Endothelial cell of umbilical vein (primary cell): ENCODE data around the gene CUL2. TPM values are rescaled to one million over a fixed set of nuclear protein-coding genes. Genes with fewer than 3 reads are reported as not detected.

Experiments used
- BruUV-seq: library from RNA; stranded (reverse); fragments of 400-500 nt; replicated peaks from 2 replicates; lab custom pipeline; 2021; lab: Mats Ljungman, UMichigan
- CTCF ChIA-PET: fragments of 300-600, 350-600 bp; sonication (Branson Sonifier 250); formaldehyde crosslinking; loops from one replicate; lab custom pipeline; 2021; ENCODE audit warnings: antibody characterized with exemption, inconsistent platforms; lab: Charles Lee
- POLR2A ChIA-PET: fragments of 300-600, 350-600 bp; sonication (Branson Sonifier 250); formaldehyde crosslinking; loops from one replicate; lab custom pipeline; 2021; ENCODE audit warnings: antibody characterized with exemption, inconsistent platforms; lab: Charles Lee
- DNase-seq: peaks from one replicate; pipeline ENCODE4 v3.0.0-alpha.2; 2011; ENCODE audit warnings: low read depth, low spot score
- FAIRE-seq: peaks from 2 replicates; lab custom pipeline; 2011; peaks lifted over from hg19 to GRCh38; lab: Jason Lieb, UNC
- H2AFZ ChIP-seq: 2 replicates; pipeline ENCODE4 v1.6.0; 2012; ENCODE audit warnings: low read depth, low read length, control low read depth, inconsistent platforms
- H3K27ac ChIP-seq: 2 replicates; pipeline ENCODE4 v1.5.1; 2011; ENCODE audit warnings: low read depth, mild to moderate bottlenecking, control low read depth, low read length, moderate library complexity; ENCODE audit not compliant: insufficient read depth
- H3K27me3 ChIP-seq, 2 experiments: 2 replicates each; pipeline versions ENCODE4 v1.6.0 to v1.6.1; 2011; ENCODE audit warnings: low read length in 2 of 2, mixed read lengths in 1 of 2; ENCODE audit not compliant: control insufficient read depth in 2 of 2, insufficient read depth in 2 of 2
- H3K36me3 ChIP-seq, 2 experiments: 2 replicates in 1 of 2; 3 replicates in 1 of 2; pipeline ENCODE4 v1.5.1; 2011; ENCODE audit warnings: low read length in 2 of 2, mild to moderate bottlenecking in 1 of 2, moderate library complexity in 1 of 2; ENCODE audit not compliant: control insufficient read depth in 2 of 2, insufficient read depth in 2 of 2; ENCODE audit errors: extremely low read depth in 1 of 2
- H3K4me1 ChIP-seq: 3 replicates; pipeline ENCODE4 v1.5.1; 2011; ENCODE audit warnings: mild to moderate bottlenecking, low read length; ENCODE audit not compliant: control insufficient read depth, insufficient read depth; ENCODE audit errors: extremely low read depth
- H3K4me2 ChIP-seq: 2 replicates; pipeline ENCODE4 v1.6.1; 2011; ENCODE audit warnings: low read length, control low read depth, mixed read lengths; ENCODE audit not compliant: insufficient read depth
- H3K4me3 ChIP-seq, 3 experiments: fragments of 200-600 bp in 1 of 3; sonication (generic), shearing (Covaris generic) in 1 of 3; replicated peaks in 1 of 3; 2 replicates each; pipeline ENCODE4 v1.5.1; 2011 to 2016; ENCODE audit warnings: control low read depth in 3 of 3, low read length in 3 of 3, mild to moderate bottlenecking in 2 of 3, inconsistent platforms in 1 of 3, low read depth in 1 of 3, moderate library complexity in 1 of 3; ENCODE audit not compliant: insufficient read depth in 1 of 3
- H3K79me2 ChIP-seq: 2 replicates; pipeline ENCODE4 v1.6.0; 2012; ENCODE audit warnings: low read length, inconsistent platforms; ENCODE audit not compliant: control insufficient read depth, insufficient read depth
- H3K9ac ChIP-seq: replicated peaks from 2 replicates; pipeline ENCODE3; 2011; ENCODE audit warnings: low read length, control low read depth; ENCODE audit not compliant: insufficient read depth; ENCODE audit errors: extremely low read depth
- H3K9me1 ChIP-seq: replicated peaks from 3 replicates; pipeline ENCODE4 v1.6.0; 2011; ENCODE audit warnings: mild to moderate bottlenecking, low read length; ENCODE audit not compliant: control insufficient read depth, insufficient read depth; ENCODE audit errors: extremely low read depth
- H3K9me3 ChIP-seq: replicated peaks from 2 replicates; pipeline ENCODE4 v1.5.1; 2012; ENCODE audit warnings: low read length, inconsistent platforms; ENCODE audit not compliant: control insufficient read depth, insufficient read depth
- H4K20me1 ChIP-seq: replicated peaks from 2 replicates; pipeline ENCODE3; 2011; ENCODE audit warnings: mild to moderate bottlenecking, low read length; ENCODE audit not compliant: control insufficient read depth, insufficient read depth; ENCODE audit errors: extremely low read depth
- EZH2 ChIP-seq: IDR thresholded peaks from 2 replicates; pipeline ENCODE4 v1.6.1; 2012; ENCODE audit warnings: borderline replicate concordance, low read depth, mild to moderate bottlenecking, moderate library complexity, low read length, inconsistent platforms; ENCODE audit not compliant: severe bottlenecking
- FOS ChIP-seq: IDR thresholded peaks from 2 replicates; pipeline ENCODE4 v1.6.1; 2011; ENCODE audit warnings: mild to moderate bottlenecking, low read length, moderate library complexity, borderline replicate concordance; ENCODE audit not compliant: insufficient read depth
- GATA2 ChIP-seq: IDR thresholded peaks from 2 replicates; pipeline ENCODE4 v1.7.0; 2011; ENCODE audit warnings: low read depth, mild to moderate bottlenecking, moderate library complexity, mixed read lengths, low read length; ENCODE audit not compliant: insufficient read length, insufficient read depth
- POLR2AphosphoS5 ChIP-seq: IDR thresholded peaks from 2 replicates; pipeline ENCODE4 v1.6.1; 2012; ENCODE audit warnings: low read depth, mild to moderate bottlenecking, control low read depth, low read length, moderate library complexity; ENCODE audit not compliant: insufficient read depth
- dilution Hi-C: fragments of 300-500 bp; cut with MboI; formaldehyde crosslinking; loops from one replicate; pipeline ENCODE4 v1.15.0; 2019; ENCODE audit warnings: low sequenced_read_pairs; ENCODE audit not compliant: extremely low pct_ligation_motif_present
- intact Hi-C: fragments of 100-400 bp; cut with micrococcal nuclease; formaldehyde crosslinking; loops from one replicate; pipeline ENCODE4 v1.10.0; 2022
- polyA plus RNA-seq, 4 experiments: library from polyadenylated mRNA; depleted of rRNA in 3 of 4; stranded (reverse) in 3 of 4; unstranded in 1 of 4; fragments of >200 nt; gene quantifications; 2 replicates each; pipeline versions ENCODE4 v1.2.1 to v1.2.3, GENCODE V29; 2011 to 2012; ENCODE audit warnings: missing spikeins in 1 of 4
- total RNA-seq: library from RNA; stranded (reverse); gene quantifications from 2 replicates; pipeline ENCODE4 v1.2.3, GENCODE V29; 2021

The CUL2 gene
- total and polyA plus RNA-seq, 2 donors (not counting 3 experiments of a cell fraction or from before 2014, with no cell fraction given): 11.6 to 45.3 TPM

- H3K4me1 ChIP-seq: peaks cover 12% of the 10 kb centered on the region
- H4K20me1 ChIP-seq: no peaks in the 10 kb centered on the region
- no peak for DNase-seq
- H3K27me3 ChIP-seq: no peaks in the 10 kb centered on the region
- FAIRE-seq: no peak
- BruUV-seq: no TSS peak
- ChIA-PET POLR2A (interaction anchor here (0.7 kb wide), 1 partner anchor 15 kb away, joined by 5 read pairs; no protein-coding TSS in a partner anchor), CTCF (interaction anchor here (1.0 kb wide), 1 partner anchor 18 kb away, joined by 3 read pairs; no protein-coding TSS in a partner anchor)
- dilution Hi-C loops: no loop called here
- H3K27ac ChIP-seq: no peak overlapping the region
- H3K9me3 ChIP-seq: no peaks in the 10 kb centered on the region
- H3K4me2 ChIP-seq: no peak overlapping the region
- TF ChIP-seq EZH2: no peak
- no peaks in the 10 kb centered on the region for H3K9me1 ChIP-seq
- no peak overlapping the region for H2AFZ ChIP-seq
- no peak overlapping the region for H3K4me3 ChIP-seq
- H3K79me2 ChIP-seq: peaks cover 14% of the 10 kb centered on the region
- no peaks in the 10 kb centered on the region for H3K36me3 ChIP-seq
- H3K9ac ChIP-seq: no peak overlapping the region
- intact Hi-C loops: no loop called here
Measured at GRCh38 chr10:35133586-35133985, 43.4 kb upstream of the CUL2 start.

- H3K9me1 ChIP-seq: no peaks in the 10 kb centered on the region
- H3K4me3 ChIP-seq: no peak overlapping the region
- H3K79me2 ChIP-seq: peaks cover 20% of the 10 kb centered on the region
- H3K27ac ChIP-seq: no peak overlapping the region
- no peak for FAIRE-seq
- H2AFZ ChIP-seq: no peak overlapping the region
- H3K4me1 ChIP-seq: peaks cover 17% of the 10 kb centered on the region
- H3K4me2 ChIP-seq: no peak overlapping the region
- no peaks in the 10 kb centered on the region for H3K9me3 ChIP-seq
- BruUV-seq: no TSS peak
- H4K20me1 ChIP-seq: no peaks in the 10 kb centered on the region
- CTCF ChIA-PET: interaction anchor here (0.6 to 1.1 kb wide), 2 partner anchors 12 to 63 kb away, joined by 4 read pairs; no protein-coding TSS in a partner anchor
- dilution Hi-C loops: no loop called here
- no peaks in the 10 kb centered on the region for H3K36me3 ChIP-seq
- POLR2A ChIA-PET: no interaction called here
- TF ChIP-seq GATA2: no peak
- no peak for TF ChIP-seq EZH2
- no peak for TF ChIP-seq FOS
- no peak for TF ChIP-seq POLR2AphosphoS5
- H3K9ac ChIP-seq: no peak overlapping the region
- H3K27me3 ChIP-seq: no peaks in the 10 kb centered on the region
- intact Hi-C loops: no loop called here
- DNase-seq: no peak
Measured at GRCh38 chr10:35132727-35133126, 42.6 kb upstream of the CUL2 start.
